Astrocyte (in vitro differentiated cells and primary cell): Measurements from ENCODE around the gene HLA-DPB1. TPM values are rescaled to one million over a fixed set of nuclear protein-coding genes. Genes with fewer than 3 reads are reported as not detected.

Experiments used
- DNase-seq: peaks from one replicate; pipeline ENCODE4 v3.0.0-alpha.2; 2010; ENCODE audit warnings: low read depth
- FAIRE-seq: peaks from 2 replicates; lab custom pipeline; 2011; peaks lifted over from hg19 to GRCh38; lab: Jason Lieb, UNC
- H2AFZ ChIP-seq: 2 replicates; pipeline ENCODE4 v1.6.0; 2012; ENCODE audit warnings: low read depth, low read length, inconsistent platforms
- H3K27ac ChIP-seq: 2 replicates; pipeline ENCODE4 v1.5.1; 2011; ENCODE audit warnings: low read depth, low read length, inconsistent platforms
- H3K27me3 ChIP-seq: 2 replicates; pipeline ENCODE4 v1.6.0; 2011; ENCODE audit warnings: low read length, inconsistent platforms; ENCODE audit not compliant: insufficient read depth
- H3K36me3 ChIP-seq: 2 replicates; pipeline ENCODE4 v1.5.1; 2011; ENCODE audit warnings: low read length, inconsistent platforms; ENCODE audit not compliant: insufficient read depth
- H3K4me1 ChIP-seq: 2 replicates; pipeline ENCODE4 v1.5.1; 2011; ENCODE audit warnings: low read length, inconsistent platforms; ENCODE audit not compliant: insufficient read depth
- H3K4me2 ChIP-seq: 2 replicates; pipeline ENCODE4 v1.6.0; 2012; ENCODE audit warnings: low read length, inconsistent platforms
- H3K4me3 ChIP-seq: 2 replicates; pipeline ENCODE4 v1.5.1; 2011; ENCODE audit warnings: low read depth, mild to moderate bottlenecking, low read length, inconsistent platforms; ENCODE audit not compliant: insufficient read depth
- H3K79me2 ChIP-seq: 2 replicates; pipeline ENCODE4 v1.6.0; 2012; ENCODE audit warnings: mild to moderate bottlenecking, low read length, inconsistent platforms; ENCODE audit not compliant: insufficient read depth
- H3K9ac ChIP-seq: 2 replicates; pipeline ENCODE4 v1.6.0; 2012; ENCODE audit warnings: mild to moderate bottlenecking, low read length, inconsistent platforms
- H3K9me3 ChIP-seq: 2 replicates; pipeline ENCODE4 v1.5.1; 2012; ENCODE audit warnings: low read depth, mild to moderate bottlenecking, low read length, inconsistent platforms; ENCODE audit not compliant: insufficient read depth
- H4K20me1 ChIP-seq: 2 replicates; pipeline ENCODE4 v1.6.0; 2012; ENCODE audit warnings: low read length, inconsistent platforms; ENCODE audit not compliant: insufficient read depth
- H3K27ac Mint-ChIP-seq: one replicate; pipeline ENCODE4 v1.8.0; 2021; ENCODE audit warnings: mild to moderate bottlenecking, mixed read lengths; ENCODE audit not compliant: unreplicated experiment
- H3K27me3 Mint-ChIP-seq: one replicate; pipeline ENCODE4 v1.8.0; 2021; ENCODE audit warnings: low read depth, mixed read lengths; ENCODE audit not compliant: unreplicated experiment
- H3K36me3 Mint-ChIP-seq: one replicate; pipeline ENCODE4 v1.8.0; 2021; ENCODE audit warnings: low read depth, mixed read lengths; ENCODE audit not compliant: unreplicated experiment
- H3K4me1 Mint-ChIP-seq: one replicate; pipeline ENCODE4 v1.8.0; 2021; ENCODE audit warnings: low read depth, mixed read lengths; ENCODE audit not compliant: unreplicated experiment
- H3K4me3 Mint-ChIP-seq: one replicate; pipeline ENCODE4 v1.8.0; 2021; ENCODE audit warnings: mild to moderate bottlenecking, moderate library complexity, mixed read lengths; ENCODE audit not compliant: unreplicated experiment
- H3K9me3 Mint-ChIP-seq: one replicate; pipeline ENCODE4 v1.8.0; 2021; ENCODE audit warnings: mild to moderate bottlenecking, mixed read lengths; ENCODE audit not compliant: unreplicated experiment
- CTCF ChIP-seq: IDR thresholded peaks from 2 replicates; pipeline ENCODE4 v1.5.1; 2011; ENCODE audit warnings: low read depth, mild to moderate bottlenecking, inconsistent platforms, low read length, moderate library complexity; ENCODE audit not compliant: insufficient read depth
- EZH2 ChIP-seq: IDR thresholded peaks from 2 replicates; pipeline ENCODE4 v1.6.1; 2012; ENCODE audit warnings: mild to moderate bottlenecking, low read length, inconsistent platforms; ENCODE audit not compliant: insufficient read depth
- total RNA-seq: library from RNA; stranded (reverse); gene quantifications from 2 replicates; pipeline ENCODE4 v1.2.1, GENCODE V29; 2021

Gene HLA-DPB1
- total RNA-seq, 1 donor from 2014 or later = 3.4 TPM

- Histone ChIP-seq H4K20me1 (no peaks in the 10 kb centered on the region), H3K27ac (no peak overlapping the region), H3K9ac (no peak overlapping the region), H3K4me1 (no peaks in the 10 kb centered on the region), H3K36me3 (no peaks in the 10 kb centered on the region), H3K27me3 (peaks cover 24% of the 10 kb centered on the region), H3K9me3 (no peaks in the 10 kb centered on the region), H3K79me2 (no peaks in the 10 kb centered on the region), H3K4me3 (no peak overlapping the region), H3K4me2 (no peak overlapping the region), H2AFZ (no peak overlapping the region)
- H3K4me3 Mint-ChIP-seq = no peak overlapping the region
- no peaks in the 10 kb centered on the region for H3K4me1 Mint-ChIP-seq
- H3K27me3 Mint-ChIP-seq = peaks cover 16% of the 10 kb centered on the region
- FAIRE-seq (no peak), DNase-seq (no peak)
- H3K36me3 Mint-ChIP-seq = no peaks in the 10 kb centered on the region
- no peak overlapping the region for H3K27ac Mint-ChIP-seq
- TF ChIP-seq CTCF (no peak), EZH2 (no peak)
- H3K9me3 Mint-ChIP-seq = peaks cover under 1% of the 10 kb centered on the region
These were observed 46.2 kb upstream of the HLA-DPB1 start for GRCh38 chr6:33029328-33030184.

- H3K27ac ChIP-seq = no peak overlapping the region
- H2AFZ ChIP-seq = no peak overlapping the region
- H3K36me3 ChIP-seq = no peaks in the 10 kb centered on the region
- H3K4me1 Mint-ChIP-seq = no peaks in the 10 kb centered on the region
- H3K27me3 ChIP-seq = peaks cover 29% of the 10 kb centered on the region
- no peaks in the 10 kb centered on the region for H3K36me3 Mint-ChIP-seq
- DNase-seq = no peak
- no peak overlapping the region for H3K27ac Mint-ChIP-seq
- no peak overlapping the region for H3K4me2 ChIP-seq
- TF ChIP-seq CTCF (no peak), EZH2 (no peak)
- no peak overlapping the region for H3K9ac ChIP-seq
- H3K9me3 ChIP-seq = no peaks in the 10 kb centered on the region
- FAIRE-seq = no peak
- peaks cover 16% of the 10 kb centered on the region for H3K27me3 Mint-ChIP-seq
- H4K20me1 ChIP-seq = no peaks in the 10 kb centered on the region
- H3K4me3 Mint-ChIP-seq = no peak overlapping the region
- H3K9me3 Mint-ChIP-seq = peaks cover 3% of the 10 kb centered on the region
- no peaks in the 10 kb centered on the region for H3K4me1 ChIP-seq
- H3K4me3 ChIP-seq = no peak overlapping the region
- H3K79me2 ChIP-seq = no peaks in the 10 kb centered on the region
These were observed 45.5 kb upstream of the HLA-DPB1 start for GRCh38 chr6:33030245-33030644.

GRCh38 chr6:33034554-33034953, 41.2 kb upstream of the HLA-DPB1 start:
- Mint-ChIP-seq H3K9me3 (peaks cover 6% of the 10 kb centered on the region), H3K27ac (no peak overlapping the region), H3K36me3 (no peaks in the 10 kb centered on the region), H3K27me3 (peaks cover 10% of the 10 kb centered on the region), H3K4me3 (no peak overlapping the region), H3K4me1 (no peaks in the 10 kb centered on the region)
- Histone ChIP-seq H3K4me3 (no peak overlapping the region), H3K9ac (no peak overlapping the region), H3K27me3 (peaks cover 23% of the 10 kb centered on the region), H3K79me2 (no peaks in the 10 kb centered on the region), H3K9me3 (no peaks in the 10 kb centered on the region), H3K4me2 (no peak overlapping the region), H3K36me3 (no peaks in the 10 kb centered on the region), H2AFZ (no peak overlapping the region), H3K4me1 (no peaks in the 10 kb centered on the region), H4K20me1 (no peaks in the 10 kb centered on the region), H3K27ac (no peak overlapping the region)
- no peak for TF ChIP-seq EZH2
- TF ChIP-seq CTCF = no peak
- DNase-seq = no peak
- no peak for FAIRE-seq
